ENCODE data around the gene ZDHHC22. TPM values are rescaled to one million over a fixed set of nuclear protein-coding genes. Genes with fewer than 3 reads are reported as not detected.

ZDHHC22 gene
- total and polyA plus RNA-seq, 8 donors, result 0.08 to 0.18 TPM; not detected in 6

GRCh38 chr14:77119851-77120250 is 21.7 kb downstream of the ZDHHC22 start:
- intact Hi-C loops (cut with DNase I; ENCODE audit: low total_unique reads), result no loop called here
- no peak overlapping the region for H3K4me3 ChIP-seq
- DNase-seq, result no peak
- no peak overlapping the region for H3K27ac ChIP-seq
- WGBS, 5 donors, result 89 to 93% (median 92%) methylated on average over 7 of the region's 7 CpGs
- H3K27me3 ChIP-seq, result peaks cover 0 to 5% (median 0%) of the 10 kb centered on the region in 3 donors
- TF ChIP-seq EP300 (IDR thresholded peaks at IDR 0.05) (no peak), POLR2AphosphoS5 (IDR thresholded peaks at IDR 0.05) (no peak), POLR2A (IDR thresholded peaks at IDR 0.05) (no peak)
- TF ChIP-seq, protein P1, sequence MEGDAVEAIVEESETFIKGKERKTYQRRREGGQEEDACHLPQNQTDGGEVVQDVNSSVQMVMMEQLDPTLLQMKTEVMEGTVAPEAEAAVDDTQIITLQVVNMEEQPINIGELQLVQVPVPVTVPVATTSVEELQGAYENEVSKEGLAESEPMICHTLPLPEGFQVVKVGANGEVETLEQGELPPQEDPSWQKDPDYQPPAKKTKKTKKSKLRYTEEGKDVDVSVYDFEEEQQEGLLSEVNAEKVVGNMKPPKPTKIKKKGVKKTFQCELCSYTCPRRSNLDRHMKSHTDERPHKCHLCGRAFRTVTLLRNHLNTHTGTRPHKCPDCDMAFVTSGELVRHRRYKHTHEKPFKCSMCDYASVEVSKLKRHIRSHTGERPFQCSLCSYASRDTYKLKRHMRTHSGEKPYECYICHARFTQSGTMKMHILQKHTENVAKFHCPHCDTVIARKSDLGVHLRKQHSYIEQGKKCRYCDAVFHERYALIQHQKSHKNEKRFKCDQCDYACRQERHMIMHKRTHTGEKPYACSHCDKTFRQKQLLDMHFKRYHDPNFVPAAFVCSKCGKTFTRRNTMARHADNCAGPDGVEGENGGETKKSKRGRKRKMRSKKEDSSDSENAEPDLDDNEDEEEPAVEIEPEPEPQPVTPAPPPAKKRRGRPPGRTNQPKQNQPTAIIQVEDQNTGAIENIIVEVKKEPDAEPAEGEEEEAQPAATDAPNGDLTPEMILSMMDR (IDR thresholded peaks at IDR 0.05), result no peak
- H3K4me1 ChIP-seq, result peaks cover 19 to 44% (median 31%) of the 10 kb centered on the region in 4 donors
- no peaks in the 10 kb centered on the region for H3K9me3 ChIP-seq
- peaks cover 2 to 60% (median 44%) of the 10 kb centered on the region in 4 donors for H3K36me3 ChIP-seq

DNA sequence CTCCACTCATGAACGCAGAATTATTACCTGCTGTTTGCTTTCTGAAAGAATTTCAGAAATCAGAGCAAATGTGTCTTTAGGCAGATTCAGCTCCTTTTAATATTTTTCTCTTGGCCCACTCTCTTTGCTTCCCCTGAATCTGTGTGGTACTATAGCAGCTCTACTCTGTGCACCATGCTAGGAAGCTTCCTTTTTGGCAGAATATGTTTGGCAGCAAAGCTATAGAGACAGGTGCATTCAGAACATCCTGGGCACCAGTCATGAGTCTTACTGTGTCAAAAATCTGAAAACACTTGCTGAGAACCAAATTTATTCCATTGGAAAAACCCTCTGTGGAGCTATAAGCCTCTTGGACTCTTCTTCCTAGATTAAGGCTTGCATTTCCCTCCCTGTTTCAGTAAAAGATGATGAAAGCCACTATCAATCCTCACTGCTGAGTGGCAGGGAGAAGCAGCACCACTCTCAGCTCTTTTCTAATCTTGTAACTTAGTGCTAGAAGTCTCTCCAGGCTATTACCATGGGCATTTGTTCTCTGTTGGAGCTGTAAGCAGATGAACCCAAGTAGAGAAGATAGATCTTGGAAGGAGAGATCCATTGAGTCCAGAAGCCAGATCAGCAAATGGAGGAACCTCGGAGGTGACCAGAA is 25.3 kb downstream of the ZDHHC22 start:
- 86 to 98% (median 94%) methylated on average over 2 of the region's 2 CpGs for WGBS, 5 donors
- intact Hi-C loops (cut with DNase I; ENCODE audit: low total_unique reads), result no loop called here
- peaks cover 6 to 18% (median 15%) of the 10 kb centered on the region in 4 donors for H3K4me1 ChIP-seq
- peaks cover 24 to 93% (median 75%) of the 10 kb centered on the region in 4 donors for H3K36me3 ChIP-seq
- H3K27me3 ChIP-seq, result no peaks in the 10 kb centered on the region
- no peak for TF ChIP-seq POLR2A (IDR thresholded peaks at IDR 0.05)
- TF ChIP-seq POLR2AphosphoS5 (IDR thresholded peaks at IDR 0.05), result no peak
- TF ChIP-seq, protein P1 (IDR thresholded peaks at IDR 0.05), result no peak
- no peak for TF ChIP-seq EP300 (IDR thresholded peaks at IDR 0.05)
- no peaks in the 10 kb centered on the region for H3K9me3 ChIP-seq
- no peak for DNase-seq
- no peak overlapping the region for H3K27ac ChIP-seq
- H3K4me3 ChIP-seq, result no peak overlapping the region

DNA sequence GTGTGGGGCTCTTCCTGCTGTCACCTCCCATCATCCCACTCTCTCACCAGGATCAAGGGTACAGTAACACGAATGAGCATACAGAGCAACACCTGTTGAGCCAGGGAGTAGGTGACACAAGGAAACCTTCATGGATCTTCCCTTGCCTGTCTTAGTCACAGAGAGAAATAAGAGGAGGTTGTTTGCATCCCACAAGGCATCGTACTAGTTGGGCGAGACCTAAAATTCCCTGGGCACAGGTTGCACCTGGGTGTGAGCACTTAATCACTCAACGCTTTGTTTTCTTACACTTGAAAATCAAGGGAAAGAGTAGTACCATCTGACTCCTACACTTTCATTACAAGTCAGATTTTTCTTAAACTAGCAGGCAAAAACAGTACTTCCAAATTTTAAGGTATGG is 27.0 kb downstream of the ZDHHC22 start:
- H3K9me3 ChIP-seq, result no peaks in the 10 kb centered on the region
- 90 to 97% (median 97%) methylated on average over 4 of the region's 4 CpGs for WGBS, 5 donors
- intact Hi-C loops (cut with DNase I; ENCODE audit: low total_unique reads), result no loop called here
- H3K4me3 ChIP-seq, result no peak overlapping the region
- DNase-seq, result no peak
- H3K27ac ChIP-seq, result no peak overlapping the region
- peaks cover 24 to 95% (median 85%) of the 10 kb centered on the region in 4 donors for H3K36me3 ChIP-seq
- H3K4me1 ChIP-seq, result peaks cover 10 to 27% (median 22%) of the 10 kb centered on the region in 4 donors
- no peaks in the 10 kb centered on the region for H3K27me3 ChIP-seq
- TF ChIP-seq EP300 (IDR thresholded peaks at IDR 0.05), result no peak
- TF ChIP-seq, protein P1 (IDR thresholded peaks at IDR 0.05), result no peak

DNA sequence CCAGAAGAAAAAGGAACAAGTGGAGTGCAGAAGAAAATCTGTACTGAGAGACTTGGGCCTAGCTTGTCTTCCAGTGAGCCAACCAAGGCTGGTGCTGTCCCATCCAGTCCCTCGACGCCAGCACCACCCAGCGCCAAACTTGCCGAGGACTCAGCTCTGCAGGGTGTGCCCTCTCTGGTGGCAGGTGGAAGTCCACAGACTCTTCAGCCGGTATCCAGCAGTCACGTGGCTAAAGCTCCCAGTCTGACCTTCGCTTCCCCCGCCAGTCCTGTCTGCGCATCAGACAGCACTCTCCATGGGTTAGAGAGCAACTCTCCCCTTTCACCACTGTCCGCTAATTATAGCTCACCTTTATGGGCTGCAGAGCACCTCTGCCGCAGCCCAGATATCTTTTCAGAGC is 27.9 kb downstream of the ZDHHC22 start:
- Histone ChIP-seq H3K27me3 (no peaks in the 10 kb centered on the region), H3K27ac (no peak overlapping the region), H3K4me3 (no peak overlapping the region), H3K9me3 (no peaks in the 10 kb centered on the region), H3K4me1 (peaks cover 13 to 30% (median 26%) of the 10 kb centered on the region in 4 donors), H3K36me3 (peaks cover 24 to 94% (median 90%) of the 10 kb centered on the region in 4 donors)
- no peak for TF ChIP-seq POLR2A (IDR thresholded peaks at IDR 0.05)
- TF ChIP-seq, protein P1 (IDR thresholded peaks at IDR 0.05), result no peak
- no peak for TF ChIP-seq EP300 (IDR thresholded peaks at IDR 0.05)
- no peak for TF ChIP-seq POLR2AphosphoS5 (IDR thresholded peaks at IDR 0.05)
- WGBS, 5 donors, result 86 to 93% (median 90%) methylated on average over 9 to 11 of the region's 11 CpGs
- intact Hi-C loops (cut with DNase I; ENCODE audit: low total_unique reads), result no loop called here
- DNase-seq, result no peak

Measured in stomach (tissue), 9 donors.